ENCODE measurements around the gene TMEM86B.

- TF ChIP-seq CTCF (conservative IDR thresholded peaks at IDR 0.05; ENCODE audit: low read depth, low read length) (no peak), EZH2 (IDR thresholded peaks at IDR 0.05; ENCODE audit: borderline replicate concordance, low read depth, low read length, poor library complexity, severe bottlenecking) (no peak)
Observed at GRCh38 chr19:55230329-55230728, 1.8 kb upstream of the TMEM86B start.

Data from A673 (cell line).